Transverse colon (tissue), 4 donors: ENCODE measurements around the gene SLC36A4. TPM values are rescaled to one million over a fixed set of nuclear protein-coding genes. Genes with fewer than 3 reads are reported as not detected.
"Not testable (repeated sequence)": the region's sequence is repeated elsewhere in the genome, so short reads cannot be mapped to it uniquely, and the experiment has no call there.

ENCODE experiments used
- DNase-seq: peaks from one replicate; pipeline ENCODE4 v3.0.0-alpha.2; 2019
- H3K27ac ChIP-seq, 4 donors: fragments of 200-600 bp; sonication (generic); 2 replicates each; pipeline ENCODE4 v1.5.1; 2016 to 2018; ENCODE audit warnings: inconsistent platforms in 4 of 4
- H3K27me3 ChIP-seq: fragments of 200-600 bp; sonication (generic); 2 replicates; pipeline ENCODE4 v1.5.1; 2017; ENCODE audit warnings: inconsistent platforms
- H3K36me3 ChIP-seq, 4 donors: fragments of 200-600 bp; sonication (generic); 2 replicates each; pipeline ENCODE4 v1.5.1; 2017 to 2019; ENCODE audit warnings: inconsistent platforms in 4 of 4
- H3K4me1 ChIP-seq, 4 donors: fragments of 200-600 bp; sonication (generic); 2 replicates each; pipeline ENCODE4 v1.5.1; 2017 to 2020; ENCODE audit warnings: inconsistent platforms in 4 of 4
- H3K4me3 ChIP-seq, 4 donors: fragments of 200-600 bp; sonication (generic); 1 replicate in 1 of 4; 2 replicates in 3 of 4; pipeline versions ENCODE4 v1.5.1 to v1.6.1; 2017 to 2019; ENCODE audit warnings: inconsistent platforms in 4 of 4
- H3K9me3 ChIP-seq, 2 donors: fragments of 200-600 bp; sonication (generic); 2 replicates each; pipeline ENCODE4 v1.5.1; 2017 to 2019; ENCODE audit warnings: inconsistent platforms in 2 of 2
- EP300 ChIP-seq: sonication (generic); formaldehyde crosslinking; IDR thresholded peaks from one replicate; pipeline ENCODE4 v1.6.1; 2017; ENCODE audit warnings: antibody characterized with exemption, low read depth
- POLR2A ChIP-seq: fragments of 450-650 bp; IDR thresholded peaks from one replicate; pipeline ENCODE4 v1.6.1; 2016; ENCODE audit warnings: antibody characterized with exemption, mild to moderate bottlenecking, moderate library complexity
- POLR2AphosphoS5 ChIP-seq, 3 donors: sonication (generic); formaldehyde crosslinking; IDR thresholded peaks; one replicate each; pipeline ENCODE4 v1.6.1; 2016; ENCODE audit warnings: antibody characterized with exemption in 3 of 3
- WGBS, 2 donors: methylation state at CpG; one replicate each; pipeline ENCODE4 v1.1.5; 2018; ENCODE audit warnings: low coverage in 1 of 2; 5-methylcytosine and 5-hydroxymethylcytosine counted together
- in situ Hi-C, 4 donors: fragments of 200-750 bp; cut with MboI; loops; one replicate each; pipeline versions ENCODE4 v1.15.0 to v1.15.1; 2017; ENCODE audit warnings: low sequenced_read_pairs in 3 of 4, low pct_ligation_motif_present in 1 of 4, low pct_unique_long_range_greater_than_20kb in 1 of 4
- intact Hi-C: fragments of 100-400 bp; cut with DNase I; formaldehyde crosslinking; loops from one replicate; pipeline ENCODE4 v1.15.1; 2023; ENCODE audit warnings: low total_unique reads
- total RNA-seq, 4 donors: library from RNA; depleted of rRNA; stranded (reverse); fragments of >200 nt; gene quantifications; one replicate each; pipeline ENCODE4 v1.1.0, GENCODE V29; 2016
- TF ChIP-seq, protein P1 (sequence below), 5 experiments: fragments of 200-600 bp in 3 of 5; fragments of 450-650 bp in 2 of 5; sonication (generic) in 3 of 5; IDR thresholded peaks; 1 replicate in 2 of 5; 2 replicates in 3 of 5; pipeline ENCODE4 v1.5.1; 2016 to 2017; ENCODE audit warnings: antibody characterized with exemption in 5 of 5, inconsistent platforms in 3 of 5, mild to moderate bottlenecking in 2 of 5, moderate library complexity in 1 of 5

The SLC36A4 gene
- total RNA-seq, 4 donors from 2014 or later, result 11.7 to 90.5 (median 31.7) TPM

DNA sequence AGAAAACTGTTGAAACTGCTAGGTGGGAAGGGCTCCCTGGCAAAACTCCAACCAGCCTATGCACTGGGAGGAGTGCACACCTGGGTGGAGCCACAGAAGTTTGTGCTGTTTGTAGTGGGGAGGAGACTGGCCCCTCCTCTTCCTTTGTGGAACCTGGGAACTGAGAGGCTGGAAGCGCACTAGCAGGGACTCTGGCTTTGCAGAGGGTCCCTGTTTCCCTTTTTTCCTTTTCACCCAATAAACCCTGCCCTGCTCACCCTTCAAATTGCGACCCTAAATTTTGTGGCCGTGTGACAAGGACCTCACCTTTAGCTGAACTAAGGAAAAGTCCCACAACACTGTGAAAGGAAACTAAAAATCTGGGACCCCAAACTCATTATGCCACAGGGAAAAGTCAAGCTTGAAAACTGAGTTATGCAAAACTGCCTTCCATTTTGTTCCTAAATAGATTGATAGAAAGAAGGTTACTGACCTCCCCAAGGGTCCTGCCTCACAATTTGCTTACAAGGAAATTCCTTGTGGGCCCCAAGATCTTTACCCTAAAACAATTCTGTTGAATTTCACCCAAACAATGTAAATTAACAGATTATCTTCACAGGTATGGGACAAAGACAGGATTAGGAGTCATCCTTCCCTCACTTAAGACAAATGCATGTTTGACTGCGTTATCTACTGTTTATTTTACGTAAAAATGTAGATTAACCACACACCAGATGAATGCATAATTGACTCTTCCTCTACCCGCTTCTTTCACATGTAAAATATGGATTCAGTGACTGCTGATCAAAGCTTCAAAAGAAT, 81.0 kb downstream of the SLC36A4 start:
- WGBS, 2 donors, result 46 to 61% methylated on average over 5 to 6 of the region's 6 CpGs
- Histone ChIP-seq H3K27me3 (no peaks in the 10 kb centered on the region), H3K4me3 (no peak overlapping the region), H3K36me3 (no peaks in the 10 kb centered on the region), H3K4me1 (peaks cover 0 to 22% (median 6%) of the 10 kb centered on the region in 4 donors), H3K27ac (peak overlapping the region in 3 of 4 donors; percentile 60 to 68 (median 64)), H3K9me3 (no peaks in the 10 kb centered on the region)
- no peak for TF ChIP-seq POLR2AphosphoS5 (IDR thresholded peaks at IDR 0.05)
- no peak for TF ChIP-seq POLR2A
- TF ChIP-seq EP300, result no peak
- TF ChIP-seq, protein P1, sequence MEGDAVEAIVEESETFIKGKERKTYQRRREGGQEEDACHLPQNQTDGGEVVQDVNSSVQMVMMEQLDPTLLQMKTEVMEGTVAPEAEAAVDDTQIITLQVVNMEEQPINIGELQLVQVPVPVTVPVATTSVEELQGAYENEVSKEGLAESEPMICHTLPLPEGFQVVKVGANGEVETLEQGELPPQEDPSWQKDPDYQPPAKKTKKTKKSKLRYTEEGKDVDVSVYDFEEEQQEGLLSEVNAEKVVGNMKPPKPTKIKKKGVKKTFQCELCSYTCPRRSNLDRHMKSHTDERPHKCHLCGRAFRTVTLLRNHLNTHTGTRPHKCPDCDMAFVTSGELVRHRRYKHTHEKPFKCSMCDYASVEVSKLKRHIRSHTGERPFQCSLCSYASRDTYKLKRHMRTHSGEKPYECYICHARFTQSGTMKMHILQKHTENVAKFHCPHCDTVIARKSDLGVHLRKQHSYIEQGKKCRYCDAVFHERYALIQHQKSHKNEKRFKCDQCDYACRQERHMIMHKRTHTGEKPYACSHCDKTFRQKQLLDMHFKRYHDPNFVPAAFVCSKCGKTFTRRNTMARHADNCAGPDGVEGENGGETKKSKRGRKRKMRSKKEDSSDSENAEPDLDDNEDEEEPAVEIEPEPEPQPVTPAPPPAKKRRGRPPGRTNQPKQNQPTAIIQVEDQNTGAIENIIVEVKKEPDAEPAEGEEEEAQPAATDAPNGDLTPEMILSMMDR (IDR thresholded peaks at IDR 0.05), result no peak
- intact Hi-C loops (no loop called here), in situ Hi-C loops (no loop called here)
- DNase-seq, result peak; percentile 86

DNA sequence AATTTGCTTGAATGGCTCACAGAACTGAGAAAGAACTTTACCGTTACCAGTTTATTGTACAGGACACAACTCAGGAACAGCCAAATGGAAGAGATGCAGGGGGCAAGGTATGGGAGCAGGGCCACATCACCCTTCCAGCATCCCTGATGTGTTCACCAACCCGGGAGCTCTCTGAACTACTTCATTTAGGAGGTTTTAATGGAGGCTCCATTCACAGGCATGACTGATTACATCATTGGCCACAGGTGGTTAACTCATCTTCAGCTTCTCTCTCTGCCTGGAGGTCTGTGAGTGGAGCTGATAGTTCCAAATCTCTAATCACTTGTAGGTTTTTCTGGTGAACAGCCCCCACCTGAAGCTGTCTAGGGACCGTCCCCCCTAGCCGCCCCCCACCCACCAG, 83.5 kb downstream of the SLC36A4 start:
- Histone ChIP-seq H3K36me3 (no peaks in the 10 kb centered on the region), H3K27ac (no peak overlapping the region), H3K27me3 (no peaks in the 10 kb centered on the region), H3K4me1 (peaks cover 0 to 14% (median 3%) of the 10 kb centered on the region in 4 donors), H3K9me3 (no peaks in the 10 kb centered on the region), H3K4me3 (no peak overlapping the region)
- intact Hi-C loops, result no loop called here
- WGBS, 2 donors, result 81% methylated on average over 4 of the region's 4 CpGs; no CpG with 5 or more reads in 1 of the 2 donors
- DNase-seq, result no peak
- in situ Hi-C loops, result no loop called here
- no peak for TF ChIP-seq POLR2AphosphoS5 (IDR thresholded peaks at IDR 0.05)
- no peak for TF ChIP-seq POLR2A
- TF ChIP-seq, protein P1 (IDR thresholded peaks at IDR 0.05), result no peak
- TF ChIP-seq EP300, result no peak

DNA sequence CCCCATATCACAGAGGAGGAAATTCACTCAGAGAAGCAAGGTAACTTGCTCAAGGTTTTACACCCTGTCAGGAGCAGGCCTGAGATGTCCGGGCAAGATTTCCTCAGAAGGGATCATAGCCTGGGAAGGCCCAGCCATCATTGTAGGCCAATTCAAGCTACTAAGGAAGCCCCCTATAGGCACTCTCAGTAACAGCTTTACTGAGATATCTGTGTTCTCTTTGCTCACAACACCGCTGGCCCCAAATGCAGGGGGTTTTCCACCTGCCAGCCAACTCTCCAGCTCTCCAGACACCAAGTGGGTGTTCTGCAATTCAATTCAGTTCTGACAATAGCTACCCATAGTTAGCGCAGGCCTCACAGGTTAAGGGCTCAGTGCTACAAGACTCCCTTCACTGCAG, 84.0 kb downstream of the SLC36A4 start:
- no peak overlapping the region for H3K27ac ChIP-seq
- no peak for TF ChIP-seq POLR2A
- no peak for TF ChIP-seq EP300
- TF ChIP-seq, protein P1 (IDR thresholded peaks at IDR 0.05), result no peak
- no peak for TF ChIP-seq POLR2AphosphoS5 (IDR thresholded peaks at IDR 0.05)
- H3K4me3 ChIP-seq, result no peak overlapping the region
- H3K9me3 ChIP-seq, result no peaks in the 10 kb centered on the region
- no peak for DNase-seq
- no peaks in the 10 kb centered on the region for H3K36me3 ChIP-seq
- no peaks in the 10 kb centered on the region for H3K27me3 ChIP-seq
- WGBS, 2 donors, result 70% methylated on average over 3 of the region's 3 CpGs; no CpG with 5 or more reads in 1 of the 2 donors
- intact Hi-C loops, result no loop called here
- peaks cover 0 to 14% (median 3%) of the 10 kb centered on the region in 4 donors for H3K4me1 ChIP-seq
- in situ Hi-C loops, result no loop called here

DNA sequence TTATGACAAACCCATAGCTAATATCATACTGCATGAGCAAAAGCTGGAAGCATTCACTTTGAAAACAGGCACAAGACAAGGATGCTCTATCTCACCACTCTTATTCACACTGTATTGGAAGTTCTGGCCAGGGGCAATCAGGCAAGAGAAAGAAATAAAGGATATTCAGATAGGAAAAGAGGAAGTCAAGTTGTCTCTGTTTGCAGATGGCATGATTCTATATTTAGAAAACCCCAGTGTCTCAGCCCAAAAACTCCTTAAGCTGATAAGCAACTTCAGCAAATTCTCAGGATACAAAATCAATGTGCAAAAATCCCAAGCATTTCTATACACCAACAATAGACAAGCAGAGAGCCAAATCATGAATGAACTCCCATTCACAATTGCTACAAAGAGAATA, 86.6 kb downstream of the SLC36A4 start:
- DNase-seq, H3K4me1 ChIP-seq, H3K9me3 ChIP-seq, H3K27me3 ChIP-seq, H3K36me3 ChIP-seq, H3K4me3 ChIP-seq, in situ Hi-C loops, H3K27ac ChIP-seq, intact Hi-C loops: not testable (repeated sequence)

DNA sequence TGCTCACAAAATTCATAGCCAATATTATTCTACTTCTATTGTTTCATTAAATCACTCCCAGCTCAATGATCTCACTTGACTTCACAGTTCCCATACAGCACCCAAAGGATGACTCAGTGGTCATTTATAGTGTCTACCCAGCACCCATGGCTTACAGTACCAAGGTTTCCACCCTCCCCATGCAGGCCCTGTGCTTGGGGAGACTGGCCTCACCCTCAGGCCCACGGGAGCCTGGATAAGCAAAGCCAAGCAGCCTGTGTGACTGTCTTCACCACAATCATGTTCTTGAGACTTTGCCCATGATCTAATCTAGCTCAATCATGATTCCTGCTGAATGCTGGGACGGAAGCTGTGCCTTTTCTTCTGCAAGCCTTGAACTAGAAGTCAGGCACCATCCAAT, 97.6 kb downstream of the SLC36A4 start:
- WGBS, 2 donors, result 68% methylated on average over 2 of the region's 2 CpGs; no CpG with 5 or more reads in 1 of the 2 donors
- Histone ChIP-seq H3K27ac (no peak overlapping the region), H3K27me3 (no peaks in the 10 kb centered on the region), H3K36me3 (no peaks in the 10 kb centered on the region), H3K9me3 (no peaks in the 10 kb centered on the region), H3K4me1 (no peaks in the 10 kb centered on the region), H3K4me3 (no peak overlapping the region)
- intact Hi-C loops, result no loop called here
- in situ Hi-C loops, result no loop called here
- TF ChIP-seq POLR2A, result no peak
- TF ChIP-seq POLR2AphosphoS5 (IDR thresholded peaks at IDR 0.05), result no peak
- TF ChIP-seq, protein P1 (IDR thresholded peaks at IDR 0.05), result no peak
- TF ChIP-seq EP300, result no peak
- no peak for DNase-seq
